ENCODE results near the gene CDK5R1.
"Not testable (repeated sequence)": the region's sequence is repeated elsewhere in the genome, so short reads cannot be mapped to it uniquely, and the experiment has no call there.

The CDK5R1 gene
- total RNA-seq, result 0.25 to 2.4 (median 0.91) reads per million in 18 experiments

DNA sequence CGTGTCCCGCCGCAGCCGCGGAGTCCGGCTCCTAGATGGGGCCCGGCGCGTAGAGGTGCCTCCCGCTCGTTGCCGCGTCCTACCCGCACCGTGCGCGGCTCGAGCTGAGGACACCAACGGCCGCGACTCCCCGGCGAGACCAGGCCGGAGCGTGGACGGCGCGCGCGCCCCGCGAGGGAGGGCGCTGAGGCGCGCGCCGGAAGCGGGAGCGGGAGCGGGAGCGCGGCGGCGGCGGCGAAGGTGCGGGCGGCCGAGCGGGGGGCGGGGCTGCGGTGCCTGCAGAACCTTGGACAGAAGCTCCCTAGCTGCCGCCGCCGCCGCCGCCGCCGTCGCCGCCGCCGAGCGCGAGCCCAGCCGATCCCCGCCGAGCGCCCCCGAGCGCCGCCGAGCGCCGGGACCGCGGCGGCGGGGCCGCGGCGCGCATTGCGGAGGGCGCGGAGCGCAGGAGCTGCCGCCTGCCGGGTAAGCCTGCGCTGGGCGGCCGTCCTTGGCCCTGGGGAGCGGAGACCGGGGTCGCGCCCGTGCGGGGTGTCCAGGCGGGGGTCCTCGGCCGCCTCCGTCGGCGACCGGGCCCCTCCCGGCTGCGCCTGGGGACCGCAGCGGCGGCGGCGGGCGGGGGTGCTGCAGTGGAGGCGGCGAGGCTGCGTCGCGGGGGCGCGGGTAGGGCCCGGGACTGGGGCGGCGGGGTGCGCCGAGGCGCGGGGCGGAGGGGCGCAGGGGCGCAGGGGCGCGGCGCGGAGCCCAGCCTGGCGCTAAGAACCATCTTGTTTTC, at the start of gene CDK5R1:
Gene CDK5R1, plus strand, starts transcription at position 293 of the 772 bp plus-strand sequence. CDS start 628 bp downstream, outside the sequence.
- DNase-seq, result peak; percentile 35 to 64

DNA sequence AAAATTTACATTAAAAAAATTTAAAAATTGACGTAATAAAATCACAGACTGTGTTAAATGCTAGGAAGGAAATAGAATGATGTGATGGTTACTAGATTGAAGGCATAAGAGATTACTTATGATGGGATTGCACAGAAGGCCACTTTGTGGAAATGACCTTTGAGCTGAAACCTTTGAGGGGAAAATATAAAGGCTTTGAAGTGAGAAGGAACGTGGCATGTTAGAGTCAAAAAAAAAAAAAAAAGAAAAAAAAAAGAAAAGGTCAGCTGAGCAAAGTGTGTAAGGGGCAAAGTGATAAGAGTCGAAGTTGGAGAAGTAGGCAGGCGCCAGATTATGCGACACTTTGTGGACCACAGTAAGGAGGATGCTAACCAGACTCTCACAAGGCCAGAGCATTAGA, 46.1 kb upstream of the CDK5R1 start:
- no peak for DNase-seq

DNA sequence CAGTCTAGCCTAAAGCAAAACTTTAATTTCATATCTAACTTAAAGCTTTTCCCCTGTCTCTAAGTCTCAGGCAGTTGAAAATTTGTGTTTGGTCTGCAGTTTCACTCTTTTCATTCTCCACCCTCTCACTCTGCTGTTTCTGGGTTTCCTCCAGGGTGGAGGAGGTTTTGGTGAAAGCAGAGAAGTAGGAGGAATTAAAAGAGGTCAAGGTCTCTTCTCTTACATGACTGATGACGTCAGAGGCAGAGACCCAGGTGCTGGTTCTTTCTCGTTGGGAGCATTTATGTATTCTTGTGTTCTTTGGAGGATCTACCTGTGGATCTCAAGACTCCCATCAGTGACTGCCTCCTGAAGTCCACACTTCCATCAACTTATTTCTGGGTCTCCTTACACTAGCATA, 44.9 kb upstream of the CDK5R1 start:
- no peak for DNase-seq

DNA sequence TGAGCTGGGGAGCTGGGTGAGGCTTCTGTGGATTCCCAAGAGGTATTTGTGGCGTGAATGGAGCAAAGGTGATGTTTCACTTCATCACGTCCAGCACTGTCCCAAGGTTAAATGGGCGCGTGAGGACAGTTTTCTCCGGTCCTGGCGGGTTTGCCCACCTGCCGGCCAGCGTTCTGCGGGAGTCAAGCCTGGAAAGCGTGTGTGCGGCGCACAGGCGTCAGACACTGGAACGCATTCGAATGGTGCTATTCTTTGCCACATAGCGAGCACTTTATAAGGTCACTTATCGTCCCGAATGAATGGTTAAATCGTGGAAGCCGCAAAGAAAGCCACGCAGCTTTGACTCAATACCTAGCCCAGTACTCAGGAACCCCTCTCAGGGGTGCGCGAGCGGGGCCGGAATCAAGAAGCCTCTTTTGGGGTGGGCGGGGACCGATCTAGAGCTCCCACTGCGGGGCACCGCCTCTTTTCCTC, 42.9 kb upstream of the CDK5R1 start:
- no peak for DNase-seq

DNA sequence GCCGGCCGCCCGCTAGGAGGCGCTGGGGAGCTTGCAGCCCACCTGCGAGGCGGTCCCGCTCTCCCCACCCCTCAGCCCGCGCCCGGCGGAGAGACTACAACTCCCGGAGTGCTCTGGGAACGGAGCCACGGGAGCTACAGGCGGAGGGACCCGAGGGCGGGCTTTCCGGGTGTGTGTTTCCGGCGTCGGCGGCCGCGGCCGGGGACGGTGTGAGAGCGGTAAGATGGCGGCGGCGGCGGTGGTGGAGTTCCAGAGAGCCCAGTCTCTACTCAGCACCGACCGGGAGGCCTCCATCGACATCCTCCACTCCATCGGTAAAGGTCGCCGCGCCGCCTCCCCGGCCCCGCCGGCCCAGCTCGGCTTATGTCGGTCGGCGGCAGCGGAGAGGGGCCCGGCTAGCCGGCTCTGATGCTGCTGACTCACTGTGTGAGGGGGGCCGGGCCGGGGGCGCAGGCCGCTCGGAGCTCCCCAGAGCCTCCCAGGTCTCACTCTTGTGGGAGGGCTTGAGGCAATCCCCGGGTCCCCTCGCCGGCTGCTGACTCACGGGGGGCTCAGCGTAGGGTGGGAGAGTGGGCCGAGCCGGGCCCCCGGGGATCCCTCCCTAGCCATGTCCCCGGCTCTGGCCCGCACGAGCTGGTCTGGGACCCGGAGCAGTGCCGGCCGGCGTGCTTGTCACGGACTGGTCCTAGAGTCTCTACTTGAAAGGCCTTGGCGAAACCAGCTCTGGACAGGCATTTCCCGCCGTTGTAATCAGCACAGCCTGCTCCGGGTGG, 42.3 kb upstream of the CDK5R1 start, which contains the start of gene PSMD11:
Gene PSMD11, plus strand, starts transcription at position 210 of the 773 bp plus-strand sequence. Its CDS starts 14 bp downstream, at position 224.
- peak; percentile 95 to 97 for DNase-seq

DNA sequence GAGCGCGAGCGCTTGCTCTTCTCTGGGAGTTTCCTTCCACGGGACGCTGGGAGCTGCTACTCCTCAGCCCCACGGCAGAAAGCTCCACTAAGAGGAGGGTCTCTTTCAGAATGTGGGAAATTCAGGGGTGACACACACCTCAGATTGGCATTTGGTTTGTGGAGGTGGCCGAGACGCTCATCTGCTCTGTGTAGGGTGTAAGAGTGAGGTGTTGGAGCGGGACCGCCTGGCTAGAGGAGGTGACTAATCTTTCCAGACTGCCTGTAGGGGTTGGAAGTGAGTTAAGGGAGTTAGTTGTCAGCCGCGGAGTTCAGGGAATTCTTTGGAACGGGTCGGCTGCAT, 41.7 kb upstream of the CDK5R1 start:
- DNase-seq, result peak; percentile 18 to 34

DNA sequence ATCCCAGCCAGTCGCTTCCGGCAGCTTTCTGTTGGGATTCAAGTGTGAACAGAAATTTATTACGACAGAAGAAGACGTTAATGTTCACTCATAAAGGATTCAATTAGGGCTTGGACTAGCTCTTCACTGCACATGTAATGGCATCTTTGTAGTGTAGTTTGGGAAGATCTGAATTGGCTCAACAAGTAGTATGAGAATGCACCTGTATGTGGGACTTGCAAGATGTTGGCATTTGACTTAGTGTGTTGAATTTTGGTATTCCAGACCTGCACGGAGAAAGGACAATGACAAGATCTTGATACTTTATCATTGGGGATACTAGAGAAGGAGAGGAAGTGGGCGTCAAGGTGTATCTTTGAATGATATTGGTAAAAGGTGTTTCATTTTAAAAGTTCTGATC, 41.3 kb upstream of the CDK5R1 start:
- no peak for DNase-seq

- DNase-seq, result peak; percentile 41 to 60
Measured at GRCh38 chr17:32445971-32446370, 40.8 kb upstream of the CDK5R1 start.

DNA sequence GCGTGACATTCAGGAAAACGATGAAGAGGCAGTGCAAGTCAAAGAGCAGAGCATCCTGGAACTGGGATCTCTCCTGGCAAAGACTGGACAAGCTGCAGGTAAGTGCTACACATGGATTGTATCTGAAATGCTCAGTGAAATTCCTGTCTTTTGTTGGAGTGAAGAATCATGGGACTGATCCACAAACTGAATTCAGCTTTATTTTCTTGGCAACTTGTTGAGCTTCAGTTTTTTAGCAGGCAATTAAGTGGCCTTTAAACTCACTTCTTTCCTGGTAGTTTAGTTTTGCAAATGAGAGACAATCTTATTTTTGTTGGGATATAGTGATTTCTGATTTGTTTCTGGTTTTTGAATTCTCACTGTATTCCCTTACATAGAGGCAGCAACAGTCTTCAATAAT, 39.8 kb upstream of the CDK5R1 start:
- no peak for DNase-seq

DNA sequence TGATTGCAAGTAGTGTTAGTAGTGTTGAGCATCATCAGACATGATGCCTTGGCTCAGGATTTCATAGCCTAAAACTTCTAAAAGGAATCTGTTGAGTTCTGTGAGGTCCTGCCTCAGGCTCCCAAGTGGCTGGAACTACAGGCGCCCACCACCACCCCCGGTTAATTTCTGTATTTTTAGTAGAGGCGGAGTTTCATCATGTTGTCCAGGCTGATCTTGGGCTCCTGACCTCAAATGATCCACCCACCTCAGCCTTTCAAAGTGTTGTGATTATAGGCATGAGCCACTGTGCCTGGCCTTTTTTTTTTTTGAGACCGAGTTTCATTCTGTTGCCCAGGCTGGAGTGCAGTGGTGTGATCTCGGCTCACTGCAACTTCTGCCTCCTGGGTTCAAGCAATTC, 36.8 kb upstream of the CDK5R1 start:
- peak in 1 of 2 donors; percentile 6 for DNase-seq

DNA sequence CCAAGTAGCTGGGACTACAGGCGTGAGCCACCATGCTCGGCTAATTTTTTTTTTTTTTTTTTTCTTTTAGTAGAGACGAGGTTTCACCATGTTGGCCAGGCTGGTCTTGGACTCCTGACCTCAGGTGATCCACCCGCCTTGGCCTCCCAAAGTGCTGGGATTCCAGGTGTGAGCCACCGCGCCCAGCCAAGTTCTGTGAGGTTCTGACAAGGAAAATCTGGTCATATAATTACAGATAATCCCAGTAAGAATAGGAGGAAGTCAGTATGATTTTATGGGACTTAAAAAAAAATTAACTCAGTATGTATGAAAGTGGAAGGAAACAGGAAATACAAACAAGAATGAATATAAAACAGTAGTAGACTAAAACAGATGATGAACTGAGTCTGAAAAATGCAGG, 36.4 kb upstream of the CDK5R1 start:
- not testable (repeated sequence) for DNase-seq

DNA sequence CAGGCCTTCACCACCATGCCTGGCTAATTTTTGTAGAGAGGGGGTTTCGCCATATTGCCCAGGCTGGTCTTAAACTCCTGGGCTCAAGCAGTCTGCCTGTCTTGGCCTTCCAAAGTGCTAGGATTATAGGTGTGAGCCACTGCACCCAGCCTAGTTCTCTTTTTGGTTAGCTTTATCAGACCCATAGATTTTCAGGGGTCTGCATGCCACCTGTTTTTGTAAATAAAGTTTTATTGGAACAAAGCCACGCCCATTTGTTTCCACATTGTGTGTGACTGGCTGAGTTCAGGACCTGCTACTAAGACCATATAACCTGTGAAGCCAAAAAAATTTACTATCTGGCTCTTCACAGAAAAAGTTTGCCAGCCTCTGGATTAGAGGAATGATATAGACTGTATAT, 34.9 kb upstream of the CDK5R1 start:
- no peak for DNase-seq

GRCh38 chr17:32452281-32452680, 34.5 kb upstream of the CDK5R1 start:
- DNase-seq, result no peak

- no peak for DNase-seq
Measured at GRCh38 chr17:32453370-32453769, 33.4 kb upstream of the CDK5R1 start.

- no peak for DNase-seq
Measured at GRCh38 chr17:32458371-32458770, 28.4 kb upstream of the CDK5R1 start.

DNA sequence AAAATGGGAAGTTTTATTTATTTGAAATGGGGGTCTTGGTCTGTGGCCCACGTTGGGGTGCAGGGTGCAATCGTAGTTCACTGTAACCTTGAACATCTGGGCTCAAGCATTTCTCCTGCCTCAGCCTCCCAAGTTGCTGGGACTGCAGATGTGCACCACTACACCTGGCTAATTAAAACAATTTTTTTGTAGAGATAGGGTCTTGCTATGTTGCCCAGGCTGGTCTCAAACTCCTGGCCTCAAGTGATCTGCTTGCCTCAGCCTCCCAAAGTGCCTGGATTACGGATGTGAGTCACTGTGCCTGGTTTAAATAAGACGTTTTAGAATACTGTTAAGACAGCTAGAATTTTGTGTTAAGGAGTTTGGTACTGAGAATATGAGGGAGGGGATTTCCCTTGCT, 26.7 kb upstream of the CDK5R1 start:
- DNase-seq, result no peak

- DNase-seq, result no peak
Measured at GRCh38 chr17:32461498-32461852, 25.3 kb upstream of the CDK5R1 start.

DNA sequence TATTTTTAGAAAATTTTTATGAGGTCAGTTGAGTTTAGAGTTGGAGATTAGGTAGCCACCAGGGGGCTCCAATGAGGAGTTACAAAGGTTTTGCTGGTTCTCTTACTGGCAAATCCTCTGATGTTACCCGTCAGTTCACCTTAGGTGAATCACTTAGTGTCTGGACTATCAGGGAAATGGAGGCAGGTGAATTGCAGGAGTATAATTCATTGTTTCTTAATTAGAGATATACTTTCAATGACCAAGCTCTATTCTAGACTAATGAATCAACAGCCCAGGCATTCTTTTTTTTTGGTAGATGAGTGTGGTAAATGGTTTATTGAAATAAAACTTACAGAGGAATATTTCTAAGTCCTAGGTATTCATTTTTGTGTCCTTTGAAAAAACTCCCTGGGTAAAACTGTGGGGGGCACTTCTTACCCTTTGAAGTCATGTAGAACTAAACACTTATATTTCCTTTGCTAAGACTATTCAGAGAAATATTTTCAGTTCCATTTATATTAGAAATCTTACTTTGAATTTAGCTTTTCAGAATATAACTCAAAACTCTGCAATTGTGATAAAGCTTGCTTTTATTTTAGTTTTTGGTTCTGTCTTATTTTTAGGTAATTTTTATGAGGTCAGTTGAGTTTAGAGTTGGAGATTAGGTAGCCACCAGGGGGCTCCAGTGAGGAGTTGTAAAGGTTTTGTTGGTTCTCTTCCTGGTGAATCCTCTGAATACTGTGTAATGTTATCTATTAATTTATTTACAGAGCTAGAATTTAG, 24.8 kb upstream of the CDK5R1 start:
- peak; percentile 58 to 61 for DNase-seq

DNA sequence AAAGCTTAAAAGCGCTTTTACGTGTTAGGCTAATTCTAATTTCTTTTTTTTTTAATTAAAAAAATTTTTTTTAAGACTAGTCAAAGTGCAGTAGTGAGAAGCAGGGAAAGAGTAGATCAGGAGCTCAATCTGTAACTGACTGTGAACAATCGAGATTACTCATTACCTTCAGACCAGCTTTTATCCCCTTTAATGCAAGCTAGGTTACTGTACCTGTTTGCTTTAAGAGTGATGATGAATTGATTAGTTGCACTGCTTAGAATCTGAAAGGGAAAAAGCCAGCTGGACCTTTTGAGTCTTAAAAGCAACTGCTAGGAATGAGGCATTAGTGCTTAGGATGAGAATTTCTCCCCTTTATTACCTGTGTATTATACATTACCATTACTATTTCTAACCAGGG, 23.5 kb upstream of the CDK5R1 start:
- DNase-seq, result no peak

- no peak for DNase-seq
Measured at GRCh38 chr17:32464374-32464773, 22.4 kb upstream of the CDK5R1 start.

GRCh38 chr17:32467949-32468348, 18.8 kb upstream of the CDK5R1 start:
- DNase-seq, result no peak

DNA sequence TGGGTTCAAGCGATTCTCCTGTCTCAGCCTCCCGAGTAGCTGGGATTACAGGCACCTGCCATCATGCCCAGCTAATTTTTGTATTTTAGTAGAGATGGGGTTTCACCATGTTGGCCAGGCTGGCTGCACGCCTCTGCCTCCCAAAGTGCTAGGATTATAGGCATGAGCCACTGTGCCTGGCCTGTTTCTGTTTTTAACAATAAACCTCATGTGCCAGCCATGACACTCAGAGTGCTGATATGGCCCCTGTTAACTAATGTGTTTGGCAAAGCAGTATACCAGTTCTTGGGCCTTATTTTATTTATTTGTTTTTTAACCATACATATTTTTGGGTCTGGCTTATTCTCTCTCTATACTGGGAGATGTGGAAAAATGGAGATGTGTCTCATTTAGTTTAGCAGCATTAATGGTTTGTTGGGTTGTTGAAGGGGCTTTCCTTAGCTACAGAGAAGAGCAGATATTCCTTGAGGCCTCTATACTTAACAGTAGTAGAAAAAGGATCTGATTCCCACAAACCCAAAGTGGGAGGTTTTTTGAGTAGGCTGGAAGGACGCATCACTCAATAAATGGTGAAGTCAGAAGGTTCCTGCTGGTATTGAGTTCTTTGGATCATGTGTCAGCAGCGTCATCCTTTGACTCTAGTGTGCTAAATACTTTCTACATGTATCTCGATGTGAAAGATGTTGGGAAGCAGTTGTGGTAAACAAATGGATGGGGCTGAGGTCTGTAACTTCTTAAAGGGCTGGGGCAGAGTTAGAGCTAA, 16.2 kb upstream of the CDK5R1 start:
- DNase-seq, result peak in 1 of 2 donors; percentile 68
